NOMO-1 (cell line): ENCODE measurements around the gene FLT1.

Experiments used
- DNase-seq, 2 experiments: peaks; one replicate each; lab custom pipeline; 2025; ENCODE audit not compliant: unreplicated experiment in 2 of 2; lab: John Stamatoyannopoulos, UW

FLT1 gene

GRCh38 chr13:28463481-28463880 is 31.4 kb downstream of the FLT1 start:
- DNase-seq = no peak

GRCh38 chr13:28459911-28460310 is 35.0 kb downstream of the FLT1 start:
- no peak for DNase-seq

GRCh38 chr13:28458608-28459007 is 36.3 kb downstream of the FLT1 start:
- no peak for DNase-seq

- DNase-seq = no peak
Measured at GRCh38 chr13:28458051-28458450, 36.9 kb downstream of the FLT1 start.

- no peak for DNase-seq
Measured at GRCh38 chr13:28457521-28457920, 37.4 kb downstream of the FLT1 start.

- no peak for DNase-seq
Measured at GRCh38 chr13:28455580-28456194, 39.2 kb downstream of the FLT1 start.

- DNase-seq = no peak
Measured at GRCh38 chr13:28452755-28453154, 42.2 kb downstream of the FLT1 start.

- DNase-seq = no peak
Measured at GRCh38 chr13:28451482-28452217, 43.3 kb downstream of the FLT1 start.

GRCh38 chr13:28449826-28450773 is 44.8 kb downstream of the FLT1 start:
- DNase-seq = no peak

- DNase-seq = no peak
Measured at GRCh38 chr13:28448651-28449358, 46.1 kb downstream of the FLT1 start.

GRCh38 chr13:28447989-28448388 is 46.9 kb downstream of the FLT1 start:
- no peak for DNase-seq

- no peak for DNase-seq
Measured at GRCh38 chr13:28447206-28447605, 47.7 kb downstream of the FLT1 start.

GRCh38 chr13:28442839-28443238 is 52.1 kb downstream of the FLT1 start:
- DNase-seq = no peak

GRCh38 chr13:28441529-28441928 is 53.4 kb downstream of the FLT1 start:
- DNase-seq = no peak

GRCh38 chr13:28440774-28441504 is 54.0 kb downstream of the FLT1 start:
- no peak for DNase-seq

- DNase-seq = no peak
Measured at GRCh38 chr13:28438598-28439334, 56.2 kb downstream of the FLT1 start.

- no peak for DNase-seq
Measured at GRCh38 chr13:28438067-28438466, 56.9 kb downstream of the FLT1 start.

- no peak for DNase-seq
Measured at GRCh38 chr13:28435917-28436316, 59.0 kb downstream of the FLT1 start.

GRCh38 chr13:28434926-28435325 is 60.0 kb downstream of the FLT1 start:
- no peak for DNase-seq
